ENCODE measurements around the gene PTTG2.
"Not testable (repeated sequence)": the region's sequence is repeated elsewhere in the genome, so short reads cannot be mapped to it uniquely, and the experiment has no call there.

The PTTG2 gene
- total RNA-seq, result 0.31 to 0.34 reads per million in 2 donors

GRCh38 chr4:37960098-37960497 lies at the start of gene PTTG2:
Gene PTTG2 (plus strand): TSS chr4:37960398. CDS start chr4:37960435, 37 bp downstream.
- no peak for DNase-seq

DNA sequence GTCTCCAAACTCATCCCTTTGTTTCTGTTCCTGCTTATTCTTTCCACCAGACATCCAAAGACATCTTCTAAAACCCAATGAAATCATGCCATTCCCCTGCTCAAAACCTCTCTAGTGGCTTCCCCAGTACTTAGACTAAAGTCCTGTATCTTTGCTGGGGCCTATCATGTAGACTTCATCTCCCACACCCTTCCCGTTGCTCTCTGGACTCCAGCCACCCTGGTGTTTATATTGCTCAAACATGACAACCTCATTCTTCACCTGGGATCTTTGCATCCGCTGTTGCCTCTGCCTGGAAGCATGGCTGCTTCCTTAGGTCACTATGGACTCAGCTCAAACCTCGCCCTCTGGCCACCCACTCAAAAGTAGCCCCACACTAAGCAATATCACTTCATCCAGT lies 45.7 kb upstream of the PTTG2 start:
- DNase-seq, result no peak

DNA sequence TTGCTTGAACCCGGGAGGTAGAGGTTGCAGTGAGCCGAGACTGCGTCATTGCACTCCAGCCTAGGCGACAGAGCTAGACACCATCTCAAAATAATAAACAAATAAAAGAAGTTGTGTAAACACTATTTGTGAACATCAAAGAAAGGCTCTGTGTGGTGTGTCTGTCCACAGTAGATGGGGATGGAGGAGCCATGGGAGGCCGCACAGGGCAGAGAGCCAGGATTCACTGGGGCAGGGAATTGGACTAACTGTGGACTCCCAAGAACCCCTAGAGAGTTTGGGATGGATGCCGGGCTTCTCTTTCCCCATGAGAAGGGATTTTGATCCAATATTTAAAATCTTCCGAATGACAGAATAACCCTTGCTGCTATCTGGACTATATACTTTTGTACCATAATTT lies 42.8 kb upstream of the PTTG2 start:
- no peak for DNase-seq

- DNase-seq, result no peak
Observed at GRCh38 chr4:37918653-37919052, 41.5 kb upstream of the PTTG2 start.

- DNase-seq, result no peak
Observed at GRCh38 chr4:37922328-37922727, 37.9 kb upstream of the PTTG2 start.

- not testable (repeated sequence) for DNase-seq
Observed at GRCh38 chr4:37923089-37923488, 37.1 kb upstream of the PTTG2 start.

DNA sequence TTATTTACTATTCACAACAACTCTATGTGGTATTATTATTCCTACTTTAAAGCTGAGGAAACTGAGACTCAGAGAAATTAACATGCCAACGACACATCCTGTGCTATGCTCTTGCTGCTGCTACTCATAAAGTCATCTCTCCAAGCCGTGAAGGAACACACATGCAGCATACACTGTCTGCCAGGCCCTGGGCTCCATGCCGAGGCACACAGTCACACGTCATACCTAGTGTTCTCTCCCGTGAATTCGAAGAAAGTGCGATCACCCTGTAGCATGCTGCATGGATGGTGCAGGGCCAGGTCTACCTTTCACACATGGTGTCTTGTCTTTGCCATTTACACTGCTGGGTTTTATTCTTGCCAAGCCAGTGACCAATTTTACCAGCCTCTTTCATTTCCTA lies 35.3 kb upstream of the PTTG2 start:
- DNase-seq, result no peak

- DNase-seq, result no peak
Observed at GRCh38 chr4:37927434-37927833, 32.8 kb upstream of the PTTG2 start.

GRCh38 chr4:37928426-37929416 lies 31.5 kb upstream of the PTTG2 start:
- peak in 2 of 5 experiments; percentile 26 to 77 for DNase-seq

DNA sequence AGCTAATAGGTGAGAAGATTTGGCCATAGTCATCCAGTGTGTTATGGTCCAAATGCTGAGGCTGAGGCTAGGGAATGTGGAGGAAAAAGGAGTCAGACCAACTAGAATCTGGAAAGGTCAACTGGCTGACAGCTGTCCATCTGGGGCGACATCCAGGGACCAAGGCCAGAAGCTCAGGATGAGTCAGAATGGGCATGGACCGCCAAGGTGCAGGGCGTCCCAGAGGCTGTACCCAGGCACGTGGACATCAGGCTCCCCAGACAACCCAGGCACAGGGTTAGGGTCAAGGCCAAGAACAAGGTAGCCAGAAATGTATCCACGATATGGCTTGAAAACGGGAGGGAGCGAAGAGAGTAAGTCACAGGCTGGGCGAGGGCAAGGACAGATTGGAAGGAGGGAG lies 26.1 kb upstream of the PTTG2 start:
- DNase-seq, result no peak

- no peak for DNase-seq
Observed at GRCh38 chr4:37934609-37935008, 25.6 kb upstream of the PTTG2 start.

GRCh38 chr4:37935026-37935425 lies 25.2 kb upstream of the PTTG2 start:
- DNase-seq, result no peak

- DNase-seq, result no peak
Observed at GRCh38 chr4:37936889-37937498, 23.2 kb upstream of the PTTG2 start.

DNA sequence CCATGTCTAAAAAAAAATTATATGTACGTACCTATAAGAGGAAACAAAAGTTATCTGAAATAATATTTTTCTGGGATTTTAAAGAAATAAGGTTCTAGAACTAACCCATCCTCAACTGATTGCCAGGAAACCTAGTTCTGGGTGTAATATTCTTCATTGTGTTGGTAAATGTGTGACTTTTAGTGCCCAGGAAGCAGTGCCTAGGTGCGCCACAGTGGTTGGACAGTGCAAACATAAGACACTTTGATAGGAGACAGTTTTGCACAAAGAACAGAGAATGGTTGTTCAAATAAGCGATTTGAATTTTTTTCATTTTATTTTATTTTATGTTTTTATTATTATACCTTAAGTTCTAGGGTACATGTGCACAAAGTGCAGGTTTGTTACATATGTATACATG lies 22.0 kb upstream of the PTTG2 start:
- DNase-seq, result no peak

GRCh38 chr4:37946503-37947179 lies 13.6 kb upstream of the PTTG2 start:
- no peak for DNase-seq

GRCh38 chr4:37948542-37948941 lies 11.7 kb upstream of the PTTG2 start:
- peak in 2 of 5 experiments; percentile 15 to 45 for DNase-seq

DNA sequence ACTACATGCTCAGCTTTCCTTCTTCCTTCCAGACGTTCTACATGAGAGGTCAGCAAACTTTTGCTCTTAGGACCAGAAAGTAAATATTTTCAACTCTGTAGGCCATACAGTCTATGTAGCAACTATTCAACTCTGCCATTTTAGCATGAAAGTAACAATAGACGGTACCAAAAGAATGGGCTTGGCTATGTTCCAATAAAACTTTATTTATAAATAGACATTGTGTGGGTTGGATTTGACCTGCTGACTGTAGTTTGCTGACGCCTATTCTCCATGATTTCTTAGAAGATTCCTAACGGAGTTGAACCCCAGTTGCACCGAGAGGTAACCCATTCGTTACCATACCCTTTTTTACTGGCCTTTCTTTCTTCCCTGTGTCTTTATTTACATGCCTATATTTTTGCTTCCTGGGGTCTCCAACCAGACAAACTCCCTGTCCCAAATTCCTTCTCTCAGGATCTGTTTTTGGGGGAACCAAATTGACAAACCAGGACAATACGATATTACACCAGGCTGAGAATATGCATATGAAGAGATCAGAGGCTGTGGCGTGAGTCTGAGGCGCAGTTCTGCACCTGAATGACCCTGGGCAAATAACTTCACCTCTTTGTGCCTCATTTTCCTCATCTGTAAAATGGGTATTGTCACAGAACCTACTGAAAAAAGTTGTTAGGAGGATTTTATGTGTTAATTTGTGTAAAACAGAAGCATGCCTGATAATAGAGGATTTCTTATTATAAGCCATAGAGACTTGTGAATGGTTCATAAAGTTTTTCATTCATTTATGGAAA lies 10.4 kb upstream of the PTTG2 start:
- DNase-seq, result no peak

GRCh38 chr4:37951461-37952352 lies 8.5 kb upstream of the PTTG2 start:
- no peak for DNase-seq

DNA sequence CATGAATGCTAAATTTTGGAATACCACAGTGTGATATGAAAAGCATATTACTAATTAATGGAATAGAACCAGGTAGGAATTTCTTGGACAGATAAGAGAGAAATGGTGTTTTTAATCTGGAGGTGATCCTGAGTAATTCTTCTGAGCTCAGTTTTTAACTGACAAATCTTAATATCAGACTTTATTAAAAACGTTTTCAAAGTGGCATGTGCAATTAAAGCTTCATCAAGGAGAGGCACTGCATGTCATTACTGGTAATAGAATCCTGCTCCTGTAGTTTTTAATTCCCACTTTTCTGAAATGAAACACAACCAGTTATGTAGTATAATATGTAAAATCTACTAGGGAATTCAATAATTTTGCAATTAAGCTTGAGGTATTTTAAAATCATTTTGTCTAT lies 7.0 kb upstream of the PTTG2 start:
- DNase-seq, result no peak

- DNase-seq, result no peak
Observed at GRCh38 chr4:37953620-37954293, 6.4 kb upstream of the PTTG2 start.

DNA sequence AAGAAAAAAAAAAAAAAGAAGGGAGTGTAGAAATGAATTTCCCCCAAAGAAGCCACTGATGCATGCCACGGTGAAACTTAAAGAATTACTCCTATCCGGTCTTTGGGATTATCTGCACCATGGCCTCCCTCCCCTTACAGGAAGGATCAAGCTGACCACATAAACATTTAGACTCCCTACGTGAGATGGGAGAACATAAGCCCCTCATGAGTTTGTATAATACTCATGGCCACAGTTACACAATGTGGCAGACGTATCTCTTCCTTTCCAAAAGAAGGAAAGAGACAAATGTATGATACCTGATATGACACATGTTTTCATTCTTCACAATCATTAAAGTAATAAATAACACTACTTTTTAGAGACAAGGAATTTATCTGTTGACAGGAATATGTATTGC lies 3.3 kb upstream of the PTTG2 start:
- no peak for DNase-seq
